ENCODE measurements around the gene FA2H. TPM values are rescaled to one million over a fixed set of nuclear protein-coding genes. Genes with fewer than 3 reads are reported as not detected.
"Not testable (repeated sequence)": the region's sequence is repeated elsewhere in the genome, so short reads cannot be mapped to it uniquely, and the experiment has no call there.

Gene FA2H
- not detected for total RNA-seq

- POLR2A ChIA-PET, result no interaction called here
- CTCF ChIA-PET, result interaction anchor here (1.3 to 1.6 kb wide), 3 partner anchors 22 to 88 kb away, joined by 3 to 5 read pairs (median 3); no protein-coding TSS in a partner anchor
Measured at GRCh38 chr16:74774223-74775139, at the start of gene FA2H. TSS of gene FA2H (minus strand) at chr16:74774820. CDS start at chr16:74774755, 65 bp downstream.

GRCh38 chr16:74817851-74818250 lies 43.2 kb upstream of the FA2H start:
- POLR2A ChIA-PET, result no interaction called here
- CTCF ChIA-PET, result interaction anchor here (1.1 kb wide), 1 partner anchor 45 kb away, joined by 3 read pairs; no protein-coding TSS in a partner anchor

GRCh38 chr16:74813109-74813641 lies 38.6 kb upstream of the FA2H start:
- ChIA-PET POLR2A (interaction anchor here (0.6 kb wide), 1 partner anchor 54 kb away, joined by 4 read pairs; no protein-coding TSS in a partner anchor), CTCF (interaction anchor here (0.6 to 1.5 kb wide), 9 partner anchors 18 to 606 kb away, joined by 3 to 6 read pairs (median 4); no protein-coding TSS in a partner anchor)

GRCh38 chr16:74811911-74812310 lies 37.3 kb upstream of the FA2H start:
- POLR2A ChIA-PET, result no interaction called here
- CTCF ChIA-PET, result interaction anchor here (1.3 to 1.5 kb wide), 2 partner anchors 27 to 50 kb away, joined by 3 to 4 read pairs; no protein-coding TSS in a partner anchor

- POLR2A ChIA-PET, result not testable (repeated sequence)
- CTCF ChIA-PET, result interaction anchor here (1.3 kb wide), 1 partner anchor 51 kb away, joined by 4 read pairs; no protein-coding TSS in a partner anchor
Measured at GRCh38 chr16:74811216-74811615, 36.6 kb upstream of the FA2H start.

GRCh38 chr16:74807052-74807646 lies 32.5 kb upstream of the FA2H start:
- ChIA-PET POLR2A (no interaction called here), CTCF (no interaction called here)

- POLR2A ChIA-PET, result no interaction called here
- CTCF ChIA-PET, result no interaction called here
Measured at GRCh38 chr16:74800216-74800871, 25.7 kb upstream of the FA2H start.

GRCh38 chr16:74797414-74797813 lies 22.8 kb upstream of the FA2H start:
- CTCF ChIA-PET, result no interaction called here

GRCh38 chr16:74795104-74795503 lies 20.5 kb upstream of the FA2H start:
- POLR2A ChIA-PET, result no interaction called here
- CTCF ChIA-PET, result interaction anchor here (1.2 to 2.1 kb wide), 2 partner anchors 18 to 68 kb away, joined by 4 to 6 read pairs; no protein-coding TSS in a partner anchor

More at GRCh38 chr16:74797414-74797813, 22.8 kb upstream of the FA2H start:
- POLR2A ChIA-PET, result no interaction called here

GRCh38 chr16:74794668-74795067 lies 20.0 kb upstream of the FA2H start:
- CTCF ChIA-PET, result interaction anchor here (1.2 to 2.1 kb wide), 2 partner anchors 18 to 68 kb away, joined by 4 to 6 read pairs; no protein-coding TSS in a partner anchor
- POLR2A ChIA-PET, result no interaction called here

GRCh38 chr16:74793571-74793970 lies 19.0 kb upstream of the FA2H start:
- ChIA-PET POLR2A (no interaction called here), CTCF (no interaction called here)

GRCh38 chr16:74792225-74792624 lies 17.6 kb upstream of the FA2H start:
- CTCF ChIA-PET, result no interaction called here

GRCh38 chr16:74791749-74792148 lies 17.1 kb upstream of the FA2H start:
- CTCF ChIA-PET, POLR2A ChIA-PET: not testable (repeated sequence)

More at GRCh38 chr16:74792225-74792624, 17.6 kb upstream of the FA2H start:
- POLR2A ChIA-PET, result no interaction called here

- CTCF ChIA-PET, result no interaction called here
- POLR2A ChIA-PET, result no interaction called here
Measured at GRCh38 chr16:74788108-74788507, 13.5 kb upstream of the FA2H start.

GRCh38 chr16:74785031-74785430 lies 10.4 kb upstream of the FA2H start:
- CTCF ChIA-PET, result no interaction called here
- POLR2A ChIA-PET, result no interaction called here

- ChIA-PET POLR2A (no interaction called here), CTCF (no interaction called here)
Measured at GRCh38 chr16:74778646-74779045, 4.0 kb upstream of the FA2H start.

- CTCF ChIA-PET, result no interaction called here
Measured at GRCh38 chr16:74776926-74777325, 2.3 kb upstream of the FA2H start.

GRCh38 chr16:74775255-74775654 lies 635 bp upstream of the FA2H start:
- CTCF ChIA-PET, result interaction anchor here (1.3 to 1.6 kb wide), 3 partner anchors 21 to 87 kb away, joined by 3 to 5 read pairs (median 3); no protein-coding TSS in a partner anchor
- POLR2A ChIA-PET, result interaction anchor here (0.5 kb wide), 1 partner anchor 599 kb away, joined by 4 read pairs; no protein-coding TSS in a partner anchor

More at GRCh38 chr16:74776926-74777325, 2.3 kb upstream of the FA2H start:
- POLR2A ChIA-PET, result no interaction called here

GRCh38 chr16:74773446-74774222 lies 986 bp downstream of the FA2H start:
- ChIA-PET POLR2A (no interaction called here), CTCF (interaction anchor here (1.4 to 1.6 kb wide), 2 partner anchors 22 to 88 kb away, joined by 3 to 5 read pairs; no protein-coding TSS in a partner anchor)

Measured in activated CD8-positive, alpha-beta memory T cell treated with anti-CD3 and anti-CD28 coated beads for 36 hours (primary cell).